GM21367 (cell line): ENCODE results near the gene ANKFN1.

Experiments
- ATAC-seq: cut with Tn5 transposase; IDR thresholded peaks from one replicate; pipeline ENCODE4 v1.9.1; 2021; ENCODE audit not compliant: unreplicated experiment

The ANKFN1 gene

GRCh38 chr17:56486732-56487131, 333.5 kb downstream of the ANKFN1 start:
- ATAC-seq, result no peak

GRCh38 chr17:56488800-56489199, 335.5 kb downstream of the ANKFN1 start:
- ATAC-seq, result no peak

DNA sequence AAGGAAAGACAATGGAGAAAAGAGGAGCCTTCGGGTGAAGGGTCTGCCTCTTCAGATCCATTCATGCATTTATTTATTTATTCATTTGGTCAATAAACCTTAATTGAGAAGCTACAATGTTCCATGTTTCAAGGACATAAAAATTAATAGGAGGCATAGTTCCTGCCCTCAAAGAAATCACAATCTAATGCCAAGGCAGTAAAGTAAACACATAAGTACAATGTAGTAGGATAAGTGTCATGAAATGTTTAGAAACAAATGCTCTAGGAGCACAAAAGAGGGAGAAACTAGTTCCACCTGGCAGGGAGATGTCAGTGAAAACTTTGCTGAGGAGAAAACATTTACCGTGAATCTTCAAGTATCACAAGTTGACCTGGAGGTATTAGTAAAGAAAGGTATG, 336.7 kb downstream of the ANKFN1 start:
- ATAC-seq, result no peak

DNA sequence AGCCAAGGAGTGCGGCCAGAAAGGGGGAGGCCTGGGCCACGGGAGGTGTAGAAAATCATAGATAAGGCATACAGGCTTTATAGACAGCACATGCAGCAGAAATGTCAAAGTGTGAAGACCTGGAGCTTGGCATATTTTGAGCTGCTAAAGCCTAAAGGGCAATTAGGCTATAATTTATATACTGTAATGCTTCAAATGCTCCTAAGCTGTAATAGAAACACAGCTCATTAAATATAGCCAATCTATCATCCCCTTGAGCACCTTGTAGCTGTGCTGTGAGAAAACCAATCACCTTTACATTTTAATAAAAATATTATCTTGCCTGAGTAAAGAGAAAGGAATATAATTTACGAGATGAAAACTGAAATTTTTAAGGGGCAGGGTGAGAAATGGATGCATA, 342.3 kb downstream of the ANKFN1 start:
- ATAC-seq, result no peak

- no peak for ATAC-seq
Observed at GRCh38 chr17:56497132-56497531, 343.9 kb downstream of the ANKFN1 start.

DNA sequence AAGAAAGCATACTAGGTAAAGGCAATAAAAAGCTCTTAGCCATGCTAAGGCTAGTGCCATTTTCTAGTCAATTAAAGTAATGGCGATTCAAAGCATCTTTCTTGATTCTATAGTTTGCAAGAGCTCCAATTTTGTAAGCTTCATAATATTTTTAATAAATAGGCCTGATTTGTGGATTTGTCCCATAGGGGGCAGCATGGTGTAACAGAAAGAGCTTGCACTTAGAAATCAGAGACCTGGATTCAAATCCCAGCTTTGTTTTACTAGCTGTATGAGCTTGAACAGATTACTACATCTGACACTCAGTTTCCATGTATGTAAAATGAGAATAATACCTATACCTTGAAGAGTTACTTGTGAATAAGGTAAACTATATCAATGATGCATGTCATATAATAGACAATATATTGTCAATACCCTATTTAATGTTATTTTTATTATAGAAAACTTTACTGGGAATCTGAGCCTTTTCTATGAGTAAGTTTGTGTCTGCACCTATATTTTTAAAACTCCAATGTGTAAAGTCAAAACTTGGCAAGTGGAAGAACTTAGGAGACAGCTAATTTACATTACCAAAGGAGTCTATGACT, 346.6 kb downstream of the ANKFN1 start:
- ATAC-seq, result no peak

DNA sequence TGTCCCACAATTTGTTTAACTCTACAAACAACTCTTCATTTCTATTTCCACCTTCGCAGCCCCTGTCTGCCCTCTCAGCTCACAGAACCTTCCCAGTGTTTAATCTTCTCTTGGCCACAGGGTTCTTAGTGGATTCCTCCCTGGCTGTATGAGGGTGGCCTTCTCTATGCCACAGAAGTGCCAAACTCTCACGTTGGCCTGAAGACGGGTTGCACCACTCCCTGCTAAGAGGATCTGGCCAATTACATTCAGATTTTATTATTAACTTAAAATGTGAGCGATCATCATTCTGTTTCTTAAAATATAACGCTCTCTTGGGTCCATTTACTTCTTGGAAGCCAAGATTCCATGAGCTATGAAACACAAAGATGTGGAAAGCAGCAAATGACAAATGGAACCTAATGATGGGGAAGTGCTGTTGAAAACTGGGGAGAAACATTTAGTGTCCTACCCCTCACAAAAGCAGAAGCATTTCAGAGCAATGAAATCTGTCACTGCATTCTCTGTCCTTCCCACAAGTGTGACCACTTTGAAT, 348.9 kb downstream of the ANKFN1 start:
- no peak for ATAC-seq

- no peak for ATAC-seq
Observed at GRCh38 chr17:56505154-56505756, 352.0 kb downstream of the ANKFN1 start.

DNA sequence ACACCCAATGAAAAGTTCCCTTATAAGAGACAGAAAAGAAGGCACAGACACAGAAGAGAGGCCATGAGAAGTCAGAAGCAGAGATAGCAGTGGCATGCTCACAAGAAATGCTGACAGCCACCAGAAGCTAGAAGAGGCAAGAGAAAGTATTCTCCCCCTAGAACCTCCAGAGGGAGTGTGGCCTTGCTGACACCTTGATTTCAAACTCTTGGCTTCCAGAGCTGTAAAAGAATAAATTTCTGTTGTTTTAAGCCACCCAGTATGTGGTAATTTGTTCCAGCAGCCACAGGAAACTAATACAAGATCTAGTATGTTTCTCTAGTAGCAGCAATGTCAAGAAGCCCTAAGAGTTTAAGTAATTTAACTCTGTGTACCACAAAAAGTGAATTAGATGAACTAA, 353.1 kb downstream of the ANKFN1 start:
- ATAC-seq, result no peak

DNA sequence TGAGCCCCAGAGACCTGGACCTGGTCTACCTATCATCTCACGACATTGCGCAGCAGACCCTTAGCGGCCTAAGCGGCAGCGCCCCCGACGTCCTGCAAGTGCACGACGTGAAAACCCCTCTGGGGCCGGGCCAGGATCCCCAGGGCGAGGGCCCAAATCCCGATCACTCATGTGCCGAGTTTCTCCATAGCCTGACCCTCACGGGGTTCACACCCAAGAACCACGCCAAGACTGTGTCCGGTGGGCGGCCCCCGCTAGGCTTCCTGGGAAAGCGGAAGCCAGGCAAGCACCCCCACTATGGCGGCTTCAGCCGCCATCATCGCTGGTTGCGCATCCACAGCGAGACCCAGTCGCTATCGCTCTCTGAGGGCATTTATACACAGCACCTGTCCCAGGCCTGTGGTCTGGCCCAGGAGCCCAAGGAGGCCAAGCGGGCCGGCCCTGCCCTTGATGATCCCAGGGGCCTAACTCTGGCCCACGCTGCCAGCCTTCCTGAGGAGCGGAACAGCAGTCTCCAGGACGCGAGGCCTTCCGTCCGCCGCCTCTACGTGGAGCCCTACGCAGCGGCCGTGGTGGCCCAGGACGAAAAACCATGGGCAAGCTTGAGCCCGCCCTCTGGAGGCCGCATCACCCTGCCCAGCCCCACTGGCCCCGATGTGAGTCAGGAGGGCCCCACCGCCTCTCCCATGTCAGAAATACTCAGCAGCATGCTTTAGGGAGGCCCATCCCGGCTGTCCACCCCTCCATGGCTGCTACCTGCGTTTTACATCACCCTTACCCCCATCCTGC, 357.5 kb downstream of the ANKFN1 start:
- ATAC-seq, result no peak

GRCh38 chr17:56514264-56514663, 361.0 kb downstream of the ANKFN1 start:
- no peak for ATAC-seq

DNA sequence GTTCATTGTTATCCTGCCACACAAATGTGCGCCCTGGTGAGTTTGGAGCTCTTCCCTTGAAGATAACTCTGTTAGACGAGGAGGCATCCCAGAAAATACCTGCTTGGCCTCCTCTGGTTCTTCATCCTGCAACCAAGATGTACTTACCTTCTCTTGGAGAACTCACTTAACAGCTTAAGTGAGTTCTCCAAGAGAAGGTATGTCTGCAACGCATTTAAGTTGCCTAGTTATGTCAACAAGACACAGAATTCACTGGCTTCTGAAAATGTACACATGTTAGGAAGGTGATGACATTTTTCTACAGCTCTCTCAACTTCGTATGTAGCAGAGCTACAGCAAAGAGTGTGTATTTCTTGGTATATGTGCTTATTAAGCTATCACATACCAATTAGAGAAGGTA, 361.6 kb downstream of the ANKFN1 start:
- no peak for ATAC-seq

DNA sequence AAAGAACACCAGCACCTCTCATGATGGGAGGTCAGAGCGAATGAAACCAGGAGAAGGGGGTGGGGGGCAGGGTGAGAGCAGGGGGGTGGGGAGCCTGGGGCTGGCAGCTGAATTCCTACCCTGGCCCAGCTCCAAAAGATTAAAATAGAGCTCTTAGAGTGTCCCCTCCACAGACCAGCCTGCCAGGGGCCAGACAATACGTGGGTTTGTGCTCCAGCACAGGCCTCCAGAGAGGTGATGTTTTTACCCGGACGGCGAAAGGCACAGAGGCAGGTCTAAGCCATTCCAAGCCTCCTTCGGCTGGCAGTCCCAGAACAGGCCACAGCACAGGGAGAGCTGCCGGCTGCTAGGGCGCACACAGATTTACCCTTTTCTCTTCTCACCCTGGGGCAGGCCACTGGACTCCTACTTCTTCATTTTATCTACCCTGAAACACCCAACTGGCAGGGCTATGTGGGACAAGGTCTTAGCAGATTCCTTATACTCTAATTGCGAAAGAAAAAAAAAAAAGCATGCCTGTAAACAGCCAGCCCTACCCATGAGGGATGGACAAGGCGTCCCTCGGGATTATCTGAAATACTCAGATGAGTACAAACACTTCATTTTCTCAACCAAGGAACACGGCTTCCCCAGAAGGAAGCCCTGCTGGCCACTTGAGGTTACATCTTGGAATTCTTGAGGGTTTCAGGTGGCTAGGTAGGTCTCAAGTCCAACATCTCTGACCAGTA, 368.3 kb downstream of the ANKFN1 start:
- ATAC-seq, result no peak

DNA sequence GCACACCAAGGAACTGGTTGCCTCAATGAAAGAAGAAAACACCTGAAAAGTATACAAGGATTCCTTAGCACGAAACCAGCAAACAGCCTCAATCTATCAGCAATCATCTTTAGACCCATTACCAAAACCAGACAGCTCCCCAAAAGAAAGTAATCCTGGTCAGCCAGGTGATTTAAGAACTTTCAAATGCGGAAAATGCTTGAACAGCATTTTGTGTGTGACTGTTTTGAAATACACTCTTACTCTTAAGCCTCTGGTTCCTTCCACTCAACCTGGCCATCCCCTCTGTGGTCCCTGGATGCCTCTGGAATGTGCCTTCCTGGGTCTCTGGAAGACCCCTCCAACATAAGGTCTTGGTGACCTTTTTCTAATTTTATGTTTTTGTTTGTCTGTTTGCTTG, 369.8 kb downstream of the ANKFN1 start:
- no peak for ATAC-seq

GRCh38 chr17:56528696-56529095, 375.4 kb downstream of the ANKFN1 start:
- no peak for ATAC-seq

- ATAC-seq, result no peak
Observed at GRCh38 chr17:56532926-56533325, 379.7 kb downstream of the ANKFN1 start.

- no peak for ATAC-seq
Observed at GRCh38 chr17:56536766-56537165, 383.5 kb downstream of the ANKFN1 start.

DNA sequence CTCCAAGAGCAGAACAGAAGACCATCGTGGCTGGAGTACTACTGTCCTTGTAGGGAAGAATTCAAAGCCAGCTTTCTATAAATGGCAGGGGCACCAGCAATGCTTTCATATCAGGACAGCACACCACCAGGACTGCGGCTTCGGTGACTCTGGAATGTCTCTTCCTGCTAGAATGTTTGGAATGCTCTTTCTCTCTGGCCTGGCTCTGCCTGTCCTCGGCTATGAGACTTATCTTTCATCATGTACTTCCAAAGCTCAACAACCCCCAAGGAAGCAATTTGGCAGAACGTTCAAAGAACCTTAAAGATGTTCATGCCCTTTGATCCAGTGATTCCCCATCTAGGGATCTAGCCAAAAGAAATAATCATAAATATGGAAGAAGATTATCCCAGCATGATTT, 387.6 kb downstream of the ANKFN1 start:
- ATAC-seq, result no peak

GRCh38 chr17:56543280-56543679, 390.0 kb downstream of the ANKFN1 start:
- ATAC-seq, result no peak

GRCh38 chr17:56545106-56545505, 391.8 kb downstream of the ANKFN1 start:
- ATAC-seq, result no peak

DNA sequence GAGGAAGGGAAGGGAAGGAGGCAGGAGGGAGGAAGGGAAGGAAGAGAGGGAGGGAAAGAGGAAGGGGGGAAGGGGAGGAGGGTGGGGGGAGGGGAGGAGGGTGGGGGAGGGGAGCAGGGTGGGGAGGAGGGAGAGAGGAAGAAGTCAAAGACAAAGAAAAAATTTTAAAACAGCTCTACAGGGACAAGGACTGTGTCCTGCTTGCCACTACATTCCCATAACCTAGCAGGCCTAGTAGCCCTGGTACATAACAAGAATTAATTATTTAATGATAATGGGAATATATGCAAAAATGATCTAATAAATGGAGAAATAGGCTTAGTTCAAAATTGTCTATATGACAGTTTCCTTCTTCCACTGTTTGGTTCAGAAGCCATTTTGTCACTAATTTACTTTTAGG, 392.7 kb downstream of the ANKFN1 start:
- ATAC-seq, result no peak
